Neutrophil (primary cell): ENCODE data around the gene CEP85L.

ENCODE experiments used
- H3K27ac ChIP-seq: fragments of 200-600 bp; sonication (generic); 2 replicates; pipeline ENCODE4 v1.5.1; 2016; ENCODE audit warnings: mild to moderate bottlenecking, moderate library complexity
- H3K27me3 ChIP-seq: fragments of 200-600 bp; sonication (generic); 2 replicates; pipeline ENCODE4 v1.6.0; 2016; ENCODE audit warnings: mild to moderate bottlenecking
- H3K36me3 ChIP-seq: fragments of 200-600 bp; sonication (generic); 2 replicates; pipeline ENCODE4 v1.5.1; 2017
- H3K4me1 ChIP-seq, 2 experiments: fragments of 200-600 bp in 1 of 2; sonication (generic) in 1 of 2; 1 replicate in 1 of 2; 2 replicates in 1 of 2; pipeline versions ENCODE4 v1.5.1 to v1.6.1; 2013 to 2016; ENCODE audit warnings: low read depth in 1 of 2, low read length in 1 of 2, mild to moderate bottlenecking in 1 of 2, moderate library complexity in 1 of 2; ENCODE audit not compliant: control insufficient read depth in 1 of 2, insufficient read depth in 1 of 2
- H3K4me3 ChIP-seq, 2 experiments: fragments of 200-600 bp in 1 of 2; sonication (generic) in 1 of 2; 1 replicate in 1 of 2; 2 replicates in 1 of 2; pipeline ENCODE4 v1.5.1; 2013 to 2016; ENCODE audit warnings: low read depth in 1 of 2, low read length in 1 of 2, mild to moderate bottlenecking in 1 of 2, moderate library complexity in 1 of 2
- H3K9me3 ChIP-seq: fragments of 200-600 bp; sonication (generic); 2 replicates; pipeline ENCODE4 v1.5.1; 2016
- CTCF ChIP-seq: fragments of 200-600 bp; sonication (generic); IDR thresholded peaks from 2 replicates; pipeline ENCODE4 v1.5.1; 2016; ENCODE audit warnings: antibody characterized with exemption

Gene CEP85L

GRCh38 chr6:118544105-118544504 lies 107.3 kb downstream of the CEP85L start:
- no peak overlapping the region for H3K27ac ChIP-seq
- H3K36me3 ChIP-seq = no peaks in the 10 kb centered on the region
- H3K27me3 ChIP-seq = no peaks in the 10 kb centered on the region
- H3K4me1 ChIP-seq = no peaks in the 10 kb centered on the region
- H3K9me3 ChIP-seq = no peaks in the 10 kb centered on the region
- no peak for TF ChIP-seq CTCF
- H3K4me3 ChIP-seq = no peak overlapping the region

DNA sequence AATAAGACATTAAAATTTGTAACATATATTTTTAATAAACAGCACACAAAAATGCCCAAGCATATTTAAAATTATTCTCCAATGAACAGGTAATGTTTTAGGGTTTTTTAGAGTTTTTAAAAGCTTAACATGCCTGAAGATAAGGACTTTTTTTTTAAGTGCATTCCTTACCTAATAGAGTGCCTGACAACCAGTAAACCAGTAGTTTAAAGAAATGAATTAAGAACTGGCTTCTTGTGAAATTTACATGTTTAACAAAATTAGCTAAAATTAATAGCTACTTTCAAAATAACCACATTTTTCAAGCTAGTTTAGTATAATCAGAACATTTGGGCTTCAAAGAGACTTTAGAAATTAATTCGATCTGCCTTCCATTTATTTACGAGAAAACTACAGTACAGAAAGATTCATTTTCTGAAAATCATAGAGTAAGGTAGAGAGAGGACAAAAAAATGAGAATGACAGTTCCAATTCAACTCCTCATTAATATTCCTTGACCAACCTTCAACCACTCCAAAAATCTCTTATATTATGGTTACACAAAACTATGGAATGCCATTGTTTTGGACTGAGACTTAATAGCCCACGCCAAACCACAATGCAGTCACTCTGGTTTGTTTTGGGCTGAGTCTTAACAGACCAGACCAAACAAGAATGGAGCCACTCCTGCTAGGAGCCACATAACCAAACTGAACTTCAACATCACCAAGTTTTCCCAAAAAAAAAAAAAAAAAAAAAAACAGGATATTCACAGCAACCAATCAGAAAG lies 109.0 kb downstream of the CEP85L start:
- Histone ChIP-seq H3K4me1 (no peaks in the 10 kb centered on the region), H3K9me3 (no peaks in the 10 kb centered on the region), H3K27me3 (no peaks in the 10 kb centered on the region), H3K36me3 (no peaks in the 10 kb centered on the region), H3K4me3 (no peak overlapping the region), H3K27ac (no peak overlapping the region)
- no peak for TF ChIP-seq CTCF

GRCh38 chr6:118537574-118537973 lies 113.8 kb downstream of the CEP85L start:
- Histone ChIP-seq H3K4me1 (no peaks in the 10 kb centered on the region), H3K9me3 (no peaks in the 10 kb centered on the region), H3K4me3 (no peak overlapping the region), H3K27me3 (no peaks in the 10 kb centered on the region), H3K36me3 (no peaks in the 10 kb centered on the region), H3K27ac (no peak overlapping the region)
- no peak for TF ChIP-seq CTCF

- no peak overlapping the region for H3K4me3 ChIP-seq
- H3K4me1 ChIP-seq = no peaks in the 10 kb centered on the region
- H3K36me3 ChIP-seq = no peaks in the 10 kb centered on the region
- H3K9me3 ChIP-seq = no peaks in the 10 kb centered on the region
- H3K27me3 ChIP-seq = no peaks in the 10 kb centered on the region
- no peak overlapping the region for H3K27ac ChIP-seq
- TF ChIP-seq CTCF = no peak
Measured at GRCh38 chr6:118536478-118536877, 114.9 kb downstream of the CEP85L start.

DNA sequence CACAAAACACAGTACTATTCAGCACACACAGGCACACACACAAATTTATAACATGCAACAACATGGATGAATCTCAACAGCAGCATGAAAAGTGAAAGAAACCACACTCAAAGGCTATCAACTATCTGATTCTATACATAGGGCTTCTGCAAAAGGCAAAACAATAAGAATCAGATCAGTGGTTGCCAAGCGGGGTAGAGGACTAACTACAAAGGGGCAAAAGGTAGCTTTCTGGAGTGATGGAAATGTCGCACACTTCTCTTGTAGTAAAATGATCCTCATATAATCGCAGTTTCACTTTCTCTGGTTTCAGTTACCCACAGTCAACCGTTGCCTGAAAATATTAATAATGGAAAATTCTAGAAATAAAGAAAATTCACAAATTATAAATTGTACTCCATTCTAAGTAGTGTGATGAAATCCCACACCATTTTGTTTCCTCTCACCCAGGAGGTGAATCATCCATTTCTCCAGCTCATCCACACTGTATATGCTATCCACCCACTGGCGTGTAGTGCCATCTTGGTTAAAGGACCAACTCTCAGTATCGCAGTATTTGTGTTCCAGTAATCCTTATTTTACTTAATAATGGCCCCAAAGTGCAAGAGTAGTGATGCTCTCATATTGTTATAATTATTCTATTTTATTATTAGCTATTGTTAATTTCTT lies 116.1 kb downstream of the CEP85L start:
- no peaks in the 10 kb centered on the region for H3K27me3 ChIP-seq
- TF ChIP-seq CTCF = no peak
- H3K9me3 ChIP-seq = no peaks in the 10 kb centered on the region
- no peaks in the 10 kb centered on the region for H3K4me1 ChIP-seq
- no peaks in the 10 kb centered on the region for H3K36me3 ChIP-seq
- no peak overlapping the region for H3K4me3 ChIP-seq
- no peak overlapping the region for H3K27ac ChIP-seq
